ENCODE measurements around the gene MCEE.

DNA sequence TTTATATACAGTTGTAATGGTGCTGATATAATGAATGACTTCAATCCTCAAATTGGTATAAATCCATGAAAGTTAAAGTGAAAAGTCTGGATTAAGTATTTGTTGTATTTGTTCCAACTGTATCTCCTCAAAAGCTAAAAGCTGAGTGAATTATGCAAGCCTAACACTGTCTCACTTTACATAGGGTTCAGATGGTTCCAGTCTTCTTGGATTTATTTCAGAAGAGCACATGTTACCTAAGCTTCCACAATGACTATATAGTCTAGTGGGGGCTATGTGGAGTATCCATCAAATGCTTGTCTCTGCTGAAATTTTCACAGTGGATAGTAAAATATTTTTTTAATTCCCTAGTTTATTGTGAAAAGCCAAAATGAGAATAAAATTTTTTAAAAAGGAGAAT lies 13.0 kb downstream of the MCEE start:
- TF ChIP-seq POLR2A (IDR thresholded peaks at IDR 0.05) = no peak
- TF ChIP-seq, protein P1, sequence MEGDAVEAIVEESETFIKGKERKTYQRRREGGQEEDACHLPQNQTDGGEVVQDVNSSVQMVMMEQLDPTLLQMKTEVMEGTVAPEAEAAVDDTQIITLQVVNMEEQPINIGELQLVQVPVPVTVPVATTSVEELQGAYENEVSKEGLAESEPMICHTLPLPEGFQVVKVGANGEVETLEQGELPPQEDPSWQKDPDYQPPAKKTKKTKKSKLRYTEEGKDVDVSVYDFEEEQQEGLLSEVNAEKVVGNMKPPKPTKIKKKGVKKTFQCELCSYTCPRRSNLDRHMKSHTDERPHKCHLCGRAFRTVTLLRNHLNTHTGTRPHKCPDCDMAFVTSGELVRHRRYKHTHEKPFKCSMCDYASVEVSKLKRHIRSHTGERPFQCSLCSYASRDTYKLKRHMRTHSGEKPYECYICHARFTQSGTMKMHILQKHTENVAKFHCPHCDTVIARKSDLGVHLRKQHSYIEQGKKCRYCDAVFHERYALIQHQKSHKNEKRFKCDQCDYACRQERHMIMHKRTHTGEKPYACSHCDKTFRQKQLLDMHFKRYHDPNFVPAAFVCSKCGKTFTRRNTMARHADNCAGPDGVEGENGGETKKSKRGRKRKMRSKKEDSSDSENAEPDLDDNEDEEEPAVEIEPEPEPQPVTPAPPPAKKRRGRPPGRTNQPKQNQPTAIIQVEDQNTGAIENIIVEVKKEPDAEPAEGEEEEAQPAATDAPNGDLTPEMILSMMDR (IDR thresholded peaks at IDR 0.05) = no peak
